GM11168 (cell line): ENCODE measurements around the gene GPR176.

Experiments used
- in situ Hi-C: fragments of 300-500 bp; cut with MboI; formaldehyde crosslinking; loops from one replicate; pipeline ENCODE4 v1.12.0; 2022; ENCODE audit warnings: low sequenced_read_pairs; ENCODE audit not compliant: unreplicated experiment

GPR176 gene

GRCh38 chr15:39919748-39920509 lies at the start of gene GPR176:
Gene GPR176 (minus strand): TSS chr15:39920266. CDS start chr15:39920026, 240 bp downstream.
- in situ Hi-C loops = no loop called here

DNA sequence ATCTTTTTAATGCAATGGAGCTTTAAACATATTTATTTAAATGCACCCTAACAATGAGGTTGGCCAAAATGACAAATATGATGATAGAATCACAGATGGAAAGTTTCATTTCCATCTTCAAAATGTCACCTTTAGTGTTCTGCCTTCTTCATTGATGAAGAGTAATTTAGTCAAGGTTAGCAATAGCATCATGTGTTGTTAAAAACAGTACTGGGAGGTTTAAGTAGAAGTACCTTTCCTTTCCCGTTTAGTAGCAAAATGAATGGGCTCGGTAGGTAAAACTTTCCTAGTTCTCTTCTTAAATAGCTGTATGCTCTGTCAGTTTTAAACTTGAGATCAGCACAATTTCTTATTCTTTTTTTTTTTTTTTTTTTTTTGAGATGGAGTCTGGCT lies 48.9 kb upstream of the GPR176 start:
- in situ Hi-C loops = no loop called here

- in situ Hi-C loops = no loop called here
Observed at GRCh38 chr15:39968273-39969001, 48.4 kb upstream of the GPR176 start.

DNA sequence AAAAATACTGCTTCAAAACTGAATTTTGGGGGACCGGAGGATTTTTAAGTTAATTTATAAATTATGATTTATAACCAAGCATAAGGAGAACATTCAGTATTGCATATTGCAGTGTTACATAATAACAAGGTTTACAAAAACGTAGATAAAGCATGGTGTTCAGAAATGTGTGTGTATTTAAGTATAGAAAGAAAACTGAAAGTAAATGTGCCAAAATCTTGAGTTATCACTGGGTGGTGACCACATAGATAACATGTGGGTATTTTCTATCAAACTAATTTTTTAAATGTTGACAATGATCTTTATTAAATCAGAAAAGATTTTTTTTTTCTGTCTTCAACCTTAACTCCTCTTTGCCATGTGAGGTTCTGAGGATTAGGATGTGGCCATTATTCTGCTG lies 46.5 kb upstream of the GPR176 start:
- in situ Hi-C loops = no loop called here

- in situ Hi-C loops = no loop called here
Observed at GRCh38 chr15:39963786-39964185, 43.7 kb upstream of the GPR176 start.

DNA sequence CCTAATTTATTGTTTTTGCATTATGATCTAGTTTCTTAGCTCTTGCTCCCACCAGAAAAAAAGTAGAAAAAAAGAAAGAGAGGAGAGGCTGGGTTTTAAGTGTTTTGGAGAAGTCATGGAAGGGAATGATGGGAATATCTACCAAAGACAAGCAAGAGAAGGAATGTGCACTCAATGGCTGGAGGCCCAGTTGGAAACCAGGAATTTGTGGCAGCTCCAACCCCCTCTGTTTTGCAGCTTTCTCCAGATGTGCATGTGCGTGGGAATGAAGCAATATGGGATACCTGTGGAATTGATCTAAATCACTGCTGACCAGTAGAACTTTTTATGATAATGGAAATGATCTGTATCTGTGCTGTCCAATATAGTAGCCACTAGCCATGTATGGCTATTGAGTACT lies 41.0 kb upstream of the GPR176 start:
- in situ Hi-C loops = no loop called here

GRCh38 chr15:39960411-39960810 lies 40.3 kb upstream of the GPR176 start:
- in situ Hi-C loops = no loop called here

DNA sequence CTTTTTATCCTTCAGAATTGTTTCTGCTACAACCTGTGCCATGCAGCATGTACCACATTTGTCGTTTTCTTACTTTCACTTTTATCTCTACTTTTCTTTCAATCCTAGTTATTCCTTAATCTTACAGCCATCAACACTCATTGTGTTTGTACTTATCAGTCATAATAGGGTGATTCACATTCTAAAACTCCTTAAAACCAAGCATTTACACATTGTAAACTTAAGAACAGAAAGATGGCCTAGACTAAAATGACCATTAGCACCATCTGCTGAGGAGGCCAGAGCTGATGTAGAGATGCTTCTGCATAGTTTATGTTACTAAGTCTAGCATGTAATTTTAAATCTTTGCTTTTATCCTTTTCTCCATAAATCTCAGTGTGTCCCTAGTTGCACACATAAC lies 39.3 kb upstream of the GPR176 start:
- in situ Hi-C loops = no loop called here

DNA sequence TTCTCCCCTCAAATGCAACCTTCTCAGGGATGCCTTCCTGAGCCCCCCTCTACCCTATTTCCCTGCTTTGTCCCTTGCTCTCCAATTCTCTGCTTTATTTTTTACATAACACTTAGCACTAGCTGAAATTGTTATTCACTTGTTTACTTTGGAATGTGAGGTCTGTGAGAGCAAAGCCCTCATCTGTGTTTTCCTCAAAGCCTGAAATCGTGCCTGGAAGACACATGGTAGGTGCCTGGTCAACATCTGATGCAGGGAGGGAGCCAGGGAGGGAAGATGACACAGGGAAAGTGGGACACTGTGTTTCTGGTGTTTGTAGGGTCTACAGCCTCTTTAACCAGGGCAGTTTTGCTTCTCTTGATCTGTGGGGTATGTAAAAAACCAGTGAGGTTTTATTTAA lies 37.4 kb upstream of the GPR176 start:
- in situ Hi-C loops = no loop called here

- in situ Hi-C loops = no loop called here
Observed at GRCh38 chr15:39953521-39953920, 33.5 kb upstream of the GPR176 start.

GRCh38 chr15:39951561-39951960 lies 31.5 kb upstream of the GPR176 start:
- in situ Hi-C loops = no loop called here

- in situ Hi-C loops = no loop called here
Observed at GRCh38 chr15:39948817-39949216, 28.8 kb upstream of the GPR176 start.

- in situ Hi-C loops = no loop called here
Observed at GRCh38 chr15:39947401-39948197, 27.5 kb upstream of the GPR176 start.

DNA sequence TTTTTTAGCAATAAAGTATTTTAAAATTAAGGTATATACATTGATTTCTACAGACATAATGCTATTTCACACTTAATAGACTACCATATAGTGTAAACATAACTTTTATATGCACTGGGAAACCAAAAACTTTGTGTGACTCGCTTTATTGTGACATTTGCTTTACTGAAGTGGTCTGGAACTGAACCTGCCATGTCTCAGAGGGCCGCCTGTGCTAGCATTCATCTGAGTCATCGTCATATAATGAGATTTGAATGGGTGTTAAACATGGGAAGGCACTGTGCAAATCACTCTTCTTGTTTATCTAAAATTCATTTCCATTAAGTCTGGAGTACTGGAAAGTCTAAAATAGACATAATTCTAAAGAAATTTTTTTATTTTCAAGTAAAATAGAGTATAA lies 26.8 kb upstream of the GPR176 start:
- in situ Hi-C loops = no loop called here

DNA sequence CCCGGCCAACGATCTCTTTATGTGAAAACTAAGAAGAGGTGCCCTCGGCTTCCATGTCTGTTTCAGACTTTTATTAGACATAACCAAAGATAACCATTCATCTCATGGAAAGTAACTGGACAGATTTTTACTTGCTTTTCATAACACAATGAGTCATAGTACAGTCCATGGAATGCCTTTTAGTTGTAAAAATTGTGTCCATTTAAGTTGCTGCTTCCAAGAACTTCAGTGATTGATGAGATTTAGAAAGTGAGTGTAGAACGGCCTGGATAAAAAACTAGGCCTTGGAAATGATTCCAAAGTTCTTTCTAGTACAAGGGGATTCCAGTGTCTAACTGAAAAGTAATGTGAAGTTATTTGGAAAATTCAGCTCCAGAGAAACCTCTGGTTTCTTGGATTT lies 24.7 kb upstream of the GPR176 start:
- in situ Hi-C loops = no loop called here

GRCh38 chr15:39942753-39943150 lies 22.7 kb upstream of the GPR176 start:
- in situ Hi-C loops = no loop called here

DNA sequence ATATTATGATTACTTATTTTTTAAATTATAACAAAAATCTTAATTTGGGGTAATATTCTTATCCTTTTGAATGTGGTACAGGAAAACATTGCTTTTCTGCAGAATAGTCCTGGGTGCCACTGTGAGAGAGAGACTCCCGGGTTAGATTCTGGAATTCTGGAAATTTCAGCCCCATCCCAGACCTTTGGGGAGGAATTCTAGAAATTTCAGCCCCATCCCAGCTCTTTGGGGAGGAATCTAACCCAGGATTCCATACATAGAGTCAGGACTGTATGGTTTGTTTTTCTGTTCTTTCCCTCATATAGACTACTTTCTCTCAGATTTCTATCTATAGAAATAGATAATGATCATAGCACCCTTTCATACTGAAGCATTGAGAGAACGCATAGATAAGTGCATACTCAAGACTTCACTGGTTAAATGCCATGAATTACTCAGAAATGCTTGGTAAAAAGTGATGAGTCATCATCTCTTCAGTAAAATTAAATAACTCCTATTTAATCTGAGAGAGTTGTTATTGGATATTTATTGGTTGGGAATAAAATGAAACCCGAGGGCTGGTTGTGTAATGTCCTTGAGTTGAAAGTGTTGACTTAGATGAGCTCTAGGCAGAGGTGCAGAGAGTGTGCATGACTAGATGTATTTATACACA lies 22.2 kb upstream of the GPR176 start:
- in situ Hi-C loops = no loop called here

DNA sequence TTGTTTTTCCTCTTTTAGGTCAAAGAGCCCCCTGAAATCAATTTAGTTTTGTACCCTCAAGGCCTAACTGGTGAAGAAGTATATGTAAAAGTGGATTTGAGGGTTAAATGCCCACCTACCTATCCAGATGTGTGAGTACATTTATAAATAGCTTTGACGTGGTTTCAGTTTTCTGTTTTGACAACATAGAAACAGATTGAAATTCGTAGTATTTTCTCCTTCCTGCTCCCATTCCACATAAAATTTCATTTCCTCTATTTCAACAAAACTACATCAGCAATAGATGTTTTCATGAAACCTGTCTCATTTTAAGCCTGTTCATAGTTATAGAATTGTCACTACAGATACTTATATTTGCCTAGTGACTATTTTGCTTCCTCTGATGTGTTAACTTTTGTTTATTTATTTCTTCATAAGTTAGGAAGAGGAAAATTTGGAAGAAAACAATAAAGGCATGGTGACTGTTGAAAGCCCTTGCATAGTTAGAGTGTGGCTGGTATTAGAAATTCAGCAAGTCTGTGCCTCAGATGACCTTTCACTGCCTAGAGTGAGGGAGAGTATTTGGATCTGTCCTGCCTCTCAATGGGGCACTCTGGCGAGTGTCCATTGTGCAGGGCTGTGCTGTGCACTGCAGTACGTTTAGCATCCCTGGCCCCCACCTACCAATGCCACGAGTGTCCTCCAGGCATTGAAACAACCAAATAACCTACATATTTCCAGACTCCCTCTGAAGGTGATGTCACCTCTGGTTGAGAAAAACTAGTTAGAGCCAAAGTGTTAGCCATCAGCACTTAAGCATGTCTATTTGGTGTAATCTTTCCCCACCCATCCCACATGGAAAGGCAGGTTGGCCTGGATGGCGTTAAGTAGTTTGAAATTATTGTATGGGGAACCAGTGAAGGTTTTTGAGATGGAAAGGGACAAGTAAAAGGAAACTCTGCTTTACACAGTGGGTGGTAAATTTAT lies 19.7 kb upstream of the GPR176 start:
- in situ Hi-C loops = no loop called here

DNA sequence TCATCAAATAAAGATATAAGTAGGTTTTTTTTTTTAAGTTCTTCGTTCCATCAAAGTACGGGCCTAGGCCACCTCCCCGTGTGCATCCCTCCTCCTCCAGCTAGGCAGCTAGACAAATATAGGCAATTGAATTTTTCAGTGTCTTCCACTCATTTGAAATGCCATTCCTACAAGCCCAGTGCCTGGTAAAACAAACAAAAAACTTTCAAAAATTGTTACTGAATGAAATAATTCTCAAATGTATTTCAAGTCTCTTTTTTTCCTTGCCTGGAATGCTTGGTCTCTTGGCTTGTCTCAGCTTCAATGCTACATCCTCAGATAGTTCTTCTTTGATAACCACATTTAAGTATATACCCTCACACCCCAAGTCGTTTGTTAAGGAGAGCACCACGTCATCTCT lies 17.6 kb upstream of the GPR176 start:
- in situ Hi-C loops = no loop called here
